Right kidney (tissue), 9 donors: Measurements from ENCODE around the gene PPFIA3.
"Not testable (repeated sequence)": the region's sequence is repeated elsewhere in the genome, so short reads cannot be mapped to it uniquely, and the experiment has no call there.

Experiments
- DNase-seq: peaks from one replicate; pipeline ENCODE4 v3.0.0-alpha.2; 2016
- long read RNA-seq, 8 donors: transcript quantifications; one replicate each; lab custom pipeline, GENCODE V29; 2026

The PPFIA3 gene
- long read RNA-seq, donor 1, partial matches to known transcripts, result 0 of 4 reads
- long read RNA-seq, donor 1, other reads (novel, unspliced or antisense), result 0 of 4 reads
- long read RNA-seq, donor 2, partial matches to known transcripts, result 0 of 3 reads
- long read RNA-seq, donor 2, other reads (novel, unspliced or antisense), result 0 of 3 reads
- long read RNA-seq, donor 3, partial matches to known transcripts, result 0 of 16 reads
- long read RNA-seq, donor 3, other reads (novel, unspliced or antisense), result 16 of 16 reads
- long read RNA-seq, donor 4, partial matches to known transcripts, result 0 of 1 reads
- long read RNA-seq, donor 4, other reads (novel, unspliced or antisense), result 0 of 1 reads
- long read RNA-seq, donor 5, partial matches to known transcripts, result 0 of 1 reads
- long read RNA-seq, donor 5, other reads (novel, unspliced or antisense), result 0 of 1 reads
- long read RNA-seq, donor 6, result 0 reads
- long read RNA-seq, donor 7, partial matches to known transcripts, result 0 of 2 reads
- long read RNA-seq, donor 7, other reads (novel, unspliced or antisense), result 0 of 2 reads
- long read RNA-seq, donor 8, partial matches to known transcripts, result 0 of 2 reads
- long read RNA-seq, donor 8, other reads (novel, unspliced or antisense), result 0 of 2 reads

- peak; percentile 73 for DNase-seq
These were observed at the start of gene PPFIA3 for GRCh38 chr19:49119411-49120324. PPFIA3 (plus strand) TSS chr19:49119544; CDS start chr19:49127874, 8,330 bp downstream.

- DNase-seq, result no peak
These were observed 48.9 kb upstream of the PPFIA3 start for GRCh38 chr19:49070416-49070815.

- DNase-seq, result peak; percentile 70
These were observed 47.3 kb upstream of the PPFIA3 start for GRCh38 chr19:49071860-49072547.

GRCh38 chr19:49073514-49074378 lies 45.6 kb upstream of the PPFIA3 start:
- DNase-seq, result no peak

- DNase-seq, result not testable (repeated sequence)
These were observed 44.5 kb upstream of the PPFIA3 start for GRCh38 chr19:49074869-49075268.

GRCh38 chr19:49080392-49080791 lies 39.0 kb upstream of the PPFIA3 start:
- DNase-seq, result no peak

GRCh38 chr19:49081273-49081672 lies 38.1 kb upstream of the PPFIA3 start:
- no peak for DNase-seq

GRCh38 chr19:49084206-49085019 lies 34.9 kb upstream of the PPFIA3 start:
- DNase-seq, result peak; percentile 83

GRCh38 chr19:49085020-49085867 lies 34.1 kb upstream of the PPFIA3 start, which contains the start of gene SNRNP70:
SNRNP70 (plus strand) TSS chr19:49085451; CDS start chr19:49086415, 964 bp downstream.
- DNase-seq, result peak; percentile 99

- no peak for DNase-seq
These were observed 33.5 kb upstream of the PPFIA3 start for GRCh38 chr19:49085868-49086232.

- DNase-seq, result no peak
These were observed 33.0 kb upstream of the PPFIA3 start for GRCh38 chr19:49086296-49086695.

GRCh38 chr19:49091391-49092038 lies 27.8 kb upstream of the PPFIA3 start:
- DNase-seq, result no peak

GRCh38 chr19:49092686-49093085 lies 26.7 kb upstream of the PPFIA3 start:
- no peak for DNase-seq

- DNase-seq, result no peak
These were observed 24.6 kb upstream of the PPFIA3 start for GRCh38 chr19:49094505-49095482.

- DNase-seq, result peak; percentile 67
These were observed 21.7 kb upstream of the PPFIA3 start for GRCh38 chr19:49097453-49098288.

GRCh38 chr19:49098795-49099194 lies 20.5 kb upstream of the PPFIA3 start:
- no peak for DNase-seq
